SK-N-SH (cell line): Measurements from ENCODE around the gene SNX24. TPM values are rescaled to one million over a fixed set of nuclear protein-coding genes. Genes with fewer than 3 reads are reported as not detected.

Experiments used
- CTCF ChIA-PET: fragments of 300-600, 350-600 bp; formaldehyde crosslinking; extraction: SDS; loops from one replicate; lab custom pipeline; 2021; lab: Yijun Ruan, JAX
- POLR2A ChIA-PET: fragments of 350-600 bp; sonication (Branson Sonifier 250); formaldehyde crosslinking; extraction: SDS; loops from one replicate; lab custom pipeline; 2020; ENCODE audit warnings: antibody characterized with exemption, inconsistent platforms; lab: Yijun Ruan, JAX
- DNase-seq: peaks from one replicate; pipeline ENCODE4 v3.0.0; 2012
- H2AFZ ChIP-seq: fragments of 200-600 bp; sonication (generic); 2 replicates; pipeline ENCODE4 v1.8.1; 2016; ENCODE audit warnings: antibody characterized with exemption, mild to moderate bottlenecking, low read depth
- H3F3A ChIP-seq: fragments of 200-600 bp; sonication (generic); replicated peaks from 2 replicates; pipeline ENCODE3; 2016; ENCODE audit warnings: antibody characterized with exemption, mild to moderate bottlenecking; ENCODE audit not compliant: insufficient read depth
- H3K27ac ChIP-seq, 2 experiments: fragments of 200-500 bp in 1 of 2; fragments of 200-600 bp in 1 of 2; sonication (Bioruptor generic) in 1 of 2; sonication (generic), shearing (Covaris generic) in 1 of 2; 2 replicates each; pipeline versions ENCODE4 v1.5.1 to v1.6.1; 2014 to 2016; ENCODE audit warnings: low read depth in 2 of 2, inconsistent platforms in 1 of 2, low read length in 1 of 2, mild to moderate bottlenecking in 1 of 2, mixed read lengths in 1 of 2
- H3K27me3 ChIP-seq: fragments of 200-600 bp; sonication (generic), shearing (Covaris generic); 2 replicates; pipeline ENCODE4 v1.6.1; 2016; ENCODE audit warnings: mixed run types; ENCODE audit not compliant: insufficient read depth
- H3K36me3 ChIP-seq, 2 experiments: fragments of 200-500 bp in 1 of 2; fragments of 200-600 bp in 1 of 2; sonication (Bioruptor generic) in 1 of 2; sonication (generic) in 1 of 2; replicated peaks in 1 of 2; 2 replicates each; pipeline versions ENCODE3 to v1.5.1; 2014 to 2016; ENCODE audit warnings: low read length in 1 of 2, mild to moderate bottlenecking in 1 of 2; ENCODE audit not compliant: insufficient read depth in 2 of 2, control insufficient read depth in 1 of 2
- H3K4me1 ChIP-seq, 2 experiments: fragments of 200-500 bp in 1 of 2; fragments of 200-600 bp in 1 of 2; sonication (Bioruptor generic) in 1 of 2; sonication (generic), shearing (Covaris generic) in 1 of 2; 2 replicates each; pipeline versions ENCODE4 v1.5.1 to v1.6.1; 2014 to 2016; ENCODE audit warnings: low read depth in 1 of 2, low read length in 1 of 2, mixed run types in 1 of 2; ENCODE audit not compliant: insufficient read depth in 2 of 2, control insufficient read depth in 1 of 2
- H3K4me2 ChIP-seq: fragments of 200-600 bp; sonication (generic), shearing (Covaris generic); 2 replicates; pipeline ENCODE4 v1.6.1; 2017; ENCODE audit warnings: mixed run types
- H3K4me3 ChIP-seq, 2 experiments: fragments of 200-500 bp in 1 of 2; fragments of 200-600 bp in 1 of 2; sonication (Bioruptor generic) in 1 of 2; sonication (generic), shearing (Covaris generic) in 1 of 2; 2 replicates each; pipeline versions ENCODE4 v1.5.1 to v1.8.1; 2014 to 2016; ENCODE audit warnings: low read depth in 2 of 2, inconsistent platforms in 1 of 2, low read length in 1 of 2, mild to moderate bottlenecking in 1 of 2, mixed read lengths in 1 of 2, moderate library complexity in 1 of 2
- H3K79me2 ChIP-seq: fragments of 200-600 bp; sonication (generic); 2 replicates; pipeline ENCODE4 v1.8.1; 2017; ENCODE audit warnings: mild to moderate bottlenecking; ENCODE audit not compliant: insufficient read depth
- H3K9ac ChIP-seq: fragments of 200-600 bp; sonication (generic); 2 replicates; pipeline ENCODE4 v1.6.1; 2017; ENCODE audit warnings: mixed run types
- H3K9me2 ChIP-seq: fragments of 200-600 bp; sonication (generic); 2 replicates; pipeline ENCODE4 v1.6.1; 2017; ENCODE audit warnings: mixed run types
- H3K9me3 ChIP-seq: fragments of 200-600 bp; sonication (generic); 2 replicates; pipeline ENCODE4 v1.6.1; 2017; ENCODE audit warnings: mixed run types, mild to moderate bottlenecking, moderate library complexity
- H4K20me1 ChIP-seq: fragments of 200-600 bp; sonication (generic); 2 replicates; pipeline ENCODE4 v1.6.1; 2017; ENCODE audit warnings: mild to moderate bottlenecking, mixed run types; ENCODE audit not compliant: insufficient read depth
- CHD2 ChIP-seq: fragments of 150-350 bp; IDR thresholded peaks from 2 replicates; pipeline ENCODE4 v1.6.1; 2018; ENCODE audit warnings: low read length; ENCODE audit not compliant: partially characterized antibody
- EZH2phosphoT487 ChIP-seq: fragments of 200-600 bp; sonication (generic); IDR thresholded peaks from 2 replicates; pipeline ENCODE4 v1.6.1; 2017; ENCODE audit warnings: low read depth, mixed run types, mild to moderate bottlenecking, antibody characterized with exemption, moderate library complexity, borderline replicate concordance
- FOXJ3 ChIP-seq: sonication (generic); formaldehyde crosslinking; IDR thresholded peaks from 2 replicates; pipeline ENCODE4 v1.5.1; 2020; ENCODE audit warnings: mild to moderate bottlenecking, missing genetic modification reagents
- GATA2 ChIP-seq: sonication (generic); formaldehyde crosslinking; IDR thresholded peaks from 2 replicates; pipeline ENCODE4 v1.5.0; 2020; ENCODE audit warnings: mild to moderate bottlenecking, missing genetic modification reagents
- JUND ChIP-seq: IDR thresholded peaks from 2 replicates; pipeline ENCODE4 v1.4.0; 2012
- MEF2A ChIP-seq: IDR thresholded peaks from 2 replicates; pipeline ENCODE4 v1.4.0; 2012; ENCODE audit warnings: low read depth, borderline replicate concordance
- RCOR1 ChIP-seq: fragments of 150-350 bp; IDR thresholded peaks from 2 replicates; pipeline ENCODE4 v1.6.1; 2017; ENCODE audit warnings: antibody characterized with exemption, low read length
- RFX5 ChIP-seq: IDR thresholded peaks from 2 replicates; pipeline ENCODE4 v1.6.1; 2012; ENCODE audit warnings: mild to moderate bottlenecking, improper control_type of control experiment, low read length
- RXRA ChIP-seq: IDR thresholded peaks from 2 replicates; pipeline ENCODE4 v1.4.0; 2012; ENCODE audit warnings: low read depth, mild to moderate bottlenecking, borderline replicate concordance
- SIN3A ChIP-seq: IDR thresholded peaks from 2 replicates; pipeline ENCODE4 v1.6.1; 2012; ENCODE audit warnings: low read depth, mild to moderate bottlenecking, low read length, moderate library complexity, borderline replicate concordance
- TAF1 ChIP-seq: IDR thresholded peaks from 2 replicates; pipeline ENCODE4 v1.6.1; 2012; ENCODE audit warnings: low read depth, mild to moderate bottlenecking, low read length, moderate library complexity, borderline replicate concordance
- TCF12 ChIP-seq: IDR thresholded peaks from 2 replicates; pipeline ENCODE4 v1.4.0; 2012
- WGBS: methylation state at CpG from one replicate; pipeline ENCODE4 v1.1.6; 2017; ENCODE audit warnings: low lambda C conversion rate; 5-methylcytosine and 5-hydroxymethylcytosine counted together
- polyA plus RNA-seq, 3 experiments: library from polyadenylated mRNA; depleted of rRNA; stranded (reverse); fragments of >200 nt; gene quantifications; 2 replicates each; pipeline ENCODE4 v1.2.3, GENCODE V29; 2012
- TF ChIP-seq, protein P1 (sequence below): fragments of 150-350 bp; IDR thresholded peaks from 2 replicates; pipeline ENCODE4 v1.6.1; 2016; ENCODE audit warnings: mild to moderate bottlenecking, low read depth, low read length
- TF ChIP-seq, protein P2 (sequence below): fragments of 150-350 bp; IDR thresholded peaks from 2 replicates; pipeline ENCODE4 v1.6.1; 2017; ENCODE audit warnings: antibody characterized with exemption, low read length, low read depth, borderline replicate concordance
- TF ChIP-seq, protein P3 (sequence below): IDR thresholded peaks from 2 replicates; pipeline ENCODE4 v1.6.1; 2012; ENCODE audit warnings: mild to moderate bottlenecking, low read depth, low read length, moderate library complexity
- TF ChIP-seq, protein P4 (sequence below): fragments of 200-600 bp; sonication (generic); IDR thresholded peaks from 2 replicates; pipeline ENCODE4 v1.6.1; 2017; ENCODE audit warnings: antibody characterized with exemption, mild to moderate bottlenecking, moderate library complexity
- TF ChIP-seq, protein P5 (sequence below): IDR thresholded peaks from 2 replicates; pipeline ENCODE4 v1.4.0; 2012; ENCODE audit warnings: low read depth, borderline replicate concordance
- TF ChIP-seq, protein P6 (sequence below): IDR thresholded peaks from 2 replicates; pipeline ENCODE4 v1.4.0; 2012; ENCODE audit warnings: low read depth

Gene SNX24
- polyA plus RNA-seq, 1 of the 3 experiments (the other 2 are of a cell fraction): 8.2 TPM

DNA sequence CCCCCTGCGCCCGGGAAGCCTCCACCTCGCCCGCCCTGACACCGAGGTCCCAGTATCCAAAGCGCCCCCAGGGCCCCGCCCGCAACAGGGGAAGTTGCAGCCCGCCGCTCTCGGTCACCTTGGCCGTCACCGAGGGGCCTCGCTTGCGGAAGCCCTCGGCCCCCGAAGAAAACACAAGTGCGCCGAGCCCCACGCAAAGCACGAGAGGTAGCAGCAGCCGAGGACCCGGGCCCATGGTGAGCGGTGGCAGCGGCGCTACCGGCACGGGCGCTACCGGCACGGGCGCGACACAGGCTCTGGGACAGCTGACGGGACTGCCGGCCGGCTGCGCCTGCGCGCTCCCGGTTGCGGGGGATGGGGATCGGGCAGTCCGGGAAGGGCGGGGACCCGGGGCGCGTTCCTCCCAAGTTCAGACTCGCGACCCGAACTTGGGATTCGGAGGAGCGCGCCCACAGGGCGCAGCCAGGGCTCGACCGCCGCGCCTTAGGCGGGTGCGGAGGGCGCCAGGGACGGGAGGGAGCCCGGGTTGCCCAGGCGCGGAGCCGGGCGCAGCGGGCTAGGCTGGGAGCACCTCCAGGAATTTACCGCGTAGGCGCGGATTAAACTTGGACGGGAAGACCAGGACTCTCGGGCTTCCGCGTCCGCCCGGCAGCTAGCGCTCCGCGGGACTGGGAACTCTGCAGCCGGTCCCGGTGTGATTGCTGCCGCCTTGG is 191.1 kb downstream of the SNX24 start, which contains the start of gene PPIC (continued):
- TF ChIP-seq, protein P1, sequence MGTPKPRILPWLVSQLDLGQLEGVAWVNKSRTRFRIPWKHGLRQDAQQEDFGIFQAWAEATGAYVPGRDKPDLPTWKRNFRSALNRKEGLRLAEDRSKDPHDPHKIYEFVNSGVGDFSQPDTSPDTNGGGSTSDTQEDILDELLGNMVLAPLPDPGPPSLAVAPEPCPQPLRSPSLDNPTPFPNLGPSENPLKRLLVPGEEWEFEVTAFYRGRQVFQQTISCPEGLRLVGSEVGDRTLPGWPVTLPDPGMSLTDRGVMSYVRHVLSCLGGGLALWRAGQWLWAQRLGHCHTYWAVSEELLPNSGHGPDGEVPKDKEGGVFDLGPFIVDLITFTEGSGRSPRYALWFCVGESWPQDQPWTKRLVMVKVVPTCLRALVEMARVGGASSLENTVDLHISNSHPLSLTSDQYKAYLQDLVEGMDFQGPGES: no peak
- TF ChIP-seq, all 33 proteins: peak for 5

DNA sequence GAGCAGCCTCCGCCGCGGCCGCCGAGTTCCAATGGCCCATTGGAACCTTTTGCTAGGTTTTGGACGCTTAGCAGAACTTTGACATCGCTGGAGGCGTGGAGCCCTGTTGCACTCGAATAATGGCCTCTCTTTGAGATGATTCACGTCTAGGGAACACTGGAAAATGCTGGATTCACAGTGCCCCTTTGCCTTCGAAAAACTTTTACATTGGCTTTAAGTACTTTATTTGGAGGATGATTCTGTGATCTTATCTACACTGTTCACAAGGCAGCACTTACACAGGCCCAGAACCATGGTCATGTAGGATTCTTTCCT is 191.6 kb downstream of the SNX24 start:
- no peak for TF ChIP-seq TCF12
- TF ChIP-seq SIN3A: no peak
- no peak for TF ChIP-seq TAF1
- TF ChIP-seq, protein P2, sequence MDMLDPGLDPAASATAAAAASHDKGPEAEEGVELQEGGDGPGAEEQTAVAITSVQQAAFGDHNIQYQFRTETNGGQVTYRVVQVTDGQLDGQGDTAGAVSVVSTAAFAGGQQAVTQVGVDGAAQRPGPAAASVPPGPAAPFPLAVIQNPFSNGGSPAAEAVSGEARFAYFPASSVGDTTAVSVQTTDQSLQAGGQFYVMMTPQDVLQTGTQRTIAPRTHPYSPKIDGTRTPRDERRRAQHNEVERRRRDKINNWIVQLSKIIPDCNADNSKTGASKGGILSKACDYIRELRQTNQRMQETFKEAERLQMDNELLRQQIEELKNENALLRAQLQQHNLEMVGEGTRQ: no peak
- TF ChIP-seq, protein P3, sequence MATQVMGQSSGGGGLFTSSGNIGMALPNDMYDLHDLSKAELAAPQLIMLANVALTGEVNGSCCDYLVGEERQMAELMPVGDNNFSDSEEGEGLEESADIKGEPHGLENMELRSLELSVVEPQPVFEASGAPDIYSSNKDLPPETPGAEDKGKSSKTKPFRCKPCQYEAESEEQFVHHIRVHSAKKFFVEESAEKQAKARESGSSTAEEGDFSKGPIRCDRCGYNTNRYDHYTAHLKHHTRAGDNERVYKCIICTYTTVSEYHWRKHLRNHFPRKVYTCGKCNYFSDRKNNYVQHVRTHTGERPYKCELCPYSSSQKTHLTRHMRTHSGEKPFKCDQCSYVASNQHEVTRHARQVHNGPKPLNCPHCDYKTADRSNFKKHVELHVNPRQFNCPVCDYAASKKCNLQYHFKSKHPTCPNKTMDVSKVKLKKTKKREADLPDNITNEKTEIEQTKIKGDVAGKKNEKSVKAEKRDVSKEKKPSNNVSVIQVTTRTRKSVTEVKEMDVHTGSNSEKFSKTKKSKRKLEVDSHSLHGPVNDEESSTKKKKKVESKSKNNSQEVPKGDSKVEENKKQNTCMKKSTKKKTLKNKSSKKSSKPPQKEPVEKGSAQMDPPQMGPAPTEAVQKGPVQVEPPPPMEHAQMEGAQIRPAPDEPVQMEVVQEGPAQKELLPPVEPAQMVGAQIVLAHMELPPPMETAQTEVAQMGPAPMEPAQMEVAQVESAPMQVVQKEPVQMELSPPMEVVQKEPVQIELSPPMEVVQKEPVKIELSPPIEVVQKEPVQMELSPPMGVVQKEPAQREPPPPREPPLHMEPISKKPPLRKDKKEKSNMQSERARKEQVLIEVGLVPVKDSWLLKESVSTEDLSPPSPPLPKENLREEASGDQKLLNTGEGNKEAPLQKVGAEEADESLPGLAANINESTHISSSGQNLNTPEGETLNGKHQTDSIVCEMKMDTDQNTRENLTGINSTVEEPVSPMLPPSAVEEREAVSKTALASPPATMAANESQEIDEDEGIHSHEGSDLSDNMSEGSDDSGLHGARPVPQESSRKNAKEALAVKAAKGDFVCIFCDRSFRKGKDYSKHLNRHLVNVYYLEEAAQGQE: no peak
- TF ChIP-seq, protein P4, sequence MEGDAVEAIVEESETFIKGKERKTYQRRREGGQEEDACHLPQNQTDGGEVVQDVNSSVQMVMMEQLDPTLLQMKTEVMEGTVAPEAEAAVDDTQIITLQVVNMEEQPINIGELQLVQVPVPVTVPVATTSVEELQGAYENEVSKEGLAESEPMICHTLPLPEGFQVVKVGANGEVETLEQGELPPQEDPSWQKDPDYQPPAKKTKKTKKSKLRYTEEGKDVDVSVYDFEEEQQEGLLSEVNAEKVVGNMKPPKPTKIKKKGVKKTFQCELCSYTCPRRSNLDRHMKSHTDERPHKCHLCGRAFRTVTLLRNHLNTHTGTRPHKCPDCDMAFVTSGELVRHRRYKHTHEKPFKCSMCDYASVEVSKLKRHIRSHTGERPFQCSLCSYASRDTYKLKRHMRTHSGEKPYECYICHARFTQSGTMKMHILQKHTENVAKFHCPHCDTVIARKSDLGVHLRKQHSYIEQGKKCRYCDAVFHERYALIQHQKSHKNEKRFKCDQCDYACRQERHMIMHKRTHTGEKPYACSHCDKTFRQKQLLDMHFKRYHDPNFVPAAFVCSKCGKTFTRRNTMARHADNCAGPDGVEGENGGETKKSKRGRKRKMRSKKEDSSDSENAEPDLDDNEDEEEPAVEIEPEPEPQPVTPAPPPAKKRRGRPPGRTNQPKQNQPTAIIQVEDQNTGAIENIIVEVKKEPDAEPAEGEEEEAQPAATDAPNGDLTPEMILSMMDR: no peak
- TF ChIP-seq, protein P5, sequence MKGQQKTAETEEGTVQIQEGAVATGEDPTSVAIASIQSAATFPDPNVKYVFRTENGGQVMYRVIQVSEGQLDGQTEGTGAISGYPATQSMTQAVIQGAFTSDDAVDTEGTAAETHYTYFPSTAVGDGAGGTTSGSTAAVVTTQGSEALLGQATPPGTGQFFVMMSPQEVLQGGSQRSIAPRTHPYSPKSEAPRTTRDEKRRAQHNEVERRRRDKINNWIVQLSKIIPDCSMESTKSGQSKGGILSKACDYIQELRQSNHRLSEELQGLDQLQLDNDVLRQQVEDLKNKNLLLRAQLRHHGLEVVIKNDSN: no peak
- TF ChIP-seq EZH2phosphoT487: no peak
- TF ChIP-seq RCOR1: no peak
- TF ChIP-seq, protein P1: no peak
- TF ChIP-seq MEF2A: no peak
- TF ChIP-seq, protein P6, sequence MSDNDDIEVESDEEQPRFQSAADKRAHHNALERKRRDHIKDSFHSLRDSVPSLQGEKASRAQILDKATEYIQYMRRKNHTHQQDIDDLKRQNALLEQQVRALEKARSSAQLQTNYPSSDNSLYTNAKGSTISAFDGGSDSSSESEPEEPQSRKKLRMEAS: no peak
- TF ChIP-seq JUND: no peak
- TF ChIP-seq FOXJ3: no peak
- no peak for TF ChIP-seq RXRA
- no peak for TF ChIP-seq CHD2
- TF ChIP-seq GATA2 (CRISPR knock-in tag): no peak
- TF ChIP-seq RFX5: no peak
- CTCF ChIA-PET: no interaction called here

More for the DNA sequence above, 191.6 kb downstream of the SNX24 start:
- DNase-seq: no peak
- POLR2A ChIA-PET: no interaction called here
- no peaks in the 10 kb centered on the region for H3K27me3 ChIP-seq
- H3K9ac ChIP-seq: peak overlapping the region; percentile 69
- peak overlapping the region; percentile 83 for H3K4me2 ChIP-seq
- peaks cover 0 to 6% of the 10 kb centered on the region in 2 experiments; a peak in 2 of 4 replicates for H3K4me1 ChIP-seq
- H3F3A ChIP-seq: peaks cover 13% of the 10 kb centered on the region
- no peaks in the 10 kb centered on the region for H3K9me2 ChIP-seq
- peak overlapping the region; percentile 90 for H2AFZ ChIP-seq
- H4K20me1 ChIP-seq: no peaks in the 10 kb centered on the region; the same call in 1 of the 2 replicates
- no peaks in the 10 kb centered on the region for H3K36me3 ChIP-seq
- WGBS: 0% methylated on average over 11 of the region's 11 CpGs
- peak overlapping the region; percentile 72 to 83 for H3K4me3 ChIP-seq
- H3K27ac ChIP-seq: peak overlapping the region; percentile 68
- no peaks in the 10 kb centered on the region for H3K79me2 ChIP-seq
- H3K9me3 ChIP-seq: no peaks in the 10 kb centered on the region
